ENCODE data around the gene SPATA2.
A peak's percentile ranks its signal among the peaks of the same experiment; 100 is the strongest.
"Not testable (repeated sequence)": the region's sequence is repeated elsewhere in the genome, so short reads cannot be mapped to it uniquely, and the experiment has no call there.

SPATA2 gene

DNA sequence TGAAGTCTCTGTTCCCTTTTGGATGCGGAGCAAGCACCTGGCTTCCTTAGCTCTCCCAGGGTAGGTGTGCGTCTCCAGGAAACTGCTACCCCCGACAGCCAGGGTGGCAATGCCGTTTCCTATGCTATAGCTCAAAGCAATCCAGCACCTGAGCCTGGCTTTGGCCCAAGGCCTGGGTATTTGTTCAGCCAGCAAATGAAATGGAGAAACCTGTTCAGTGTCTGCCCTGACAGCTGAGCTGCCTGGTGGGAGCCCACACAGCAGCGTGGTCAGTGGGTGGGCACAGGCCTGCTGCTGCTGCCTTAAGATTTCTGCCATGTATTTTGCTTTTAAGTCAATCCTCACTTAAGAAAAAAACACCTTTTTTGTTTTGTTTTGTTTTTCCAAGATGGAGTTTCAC lies 13.7 kb downstream of the SPATA2 start:
- no peak for DNase-seq

DNA sequence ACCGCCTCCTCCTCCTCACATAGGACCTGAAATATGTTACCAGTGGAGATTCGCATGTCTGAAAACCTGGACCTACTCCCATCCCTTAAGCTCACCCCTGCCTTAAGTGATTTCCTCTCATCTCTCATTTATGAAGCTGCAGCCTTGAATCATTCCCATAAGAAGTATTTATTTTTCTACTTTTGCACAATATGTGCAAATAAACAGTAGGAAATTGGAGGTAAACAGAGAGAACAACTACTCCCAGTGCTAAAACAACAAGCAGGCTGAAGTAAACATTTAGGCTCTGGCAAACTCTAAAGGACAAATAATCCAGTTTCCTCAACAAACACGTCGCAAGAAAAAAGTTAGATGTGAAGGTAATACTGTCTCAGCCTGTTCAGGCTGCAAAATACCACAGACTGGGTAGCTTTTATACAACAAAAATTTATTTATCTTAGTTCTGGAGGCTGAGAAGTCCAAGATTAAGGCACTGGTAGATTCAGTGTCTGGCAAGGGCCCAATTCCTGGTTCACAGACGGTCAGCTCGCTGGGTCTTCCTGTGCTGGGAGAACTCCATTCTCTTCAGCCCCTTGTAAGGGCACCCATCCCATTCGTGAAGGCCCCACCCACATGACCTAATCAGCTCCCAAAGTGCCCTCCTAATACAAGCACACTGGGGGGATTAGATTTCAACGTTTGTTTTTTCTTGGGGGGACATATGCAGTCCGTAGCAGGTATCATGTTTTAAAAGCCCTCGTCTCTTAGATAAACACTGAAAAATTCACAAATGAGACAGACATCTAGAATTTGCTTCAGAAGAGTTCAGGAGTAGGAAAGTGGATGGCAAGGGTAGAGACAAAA lies 15.6 kb downstream of the SPATA2 start:
- DNase-seq: no peak

DNA sequence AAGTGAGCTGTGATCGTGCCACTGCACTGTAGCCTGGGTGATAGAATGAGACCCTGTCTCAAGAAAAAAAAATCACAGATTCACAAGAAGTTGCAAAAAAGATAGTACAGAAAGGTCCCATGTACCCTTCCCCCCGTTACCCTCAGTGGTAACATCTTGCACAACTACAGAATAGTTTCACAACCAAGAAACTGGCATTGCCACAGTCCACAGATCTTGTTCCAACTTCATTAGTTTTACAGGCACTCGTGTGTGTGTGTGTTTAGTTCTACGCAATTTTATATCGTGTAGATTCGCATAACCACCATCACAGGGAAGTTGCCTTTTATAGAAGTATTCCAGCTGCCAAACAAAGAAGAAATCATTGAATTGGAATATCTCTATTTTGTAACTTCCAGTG lies 19.1 kb downstream of the SPATA2 start:
- DNase-seq: no peak

- DNase-seq: not testable (repeated sequence)
Measured at GRCh38 chr20:49895474-49896093, 19.7 kb downstream of the SPATA2 start.

DNA sequence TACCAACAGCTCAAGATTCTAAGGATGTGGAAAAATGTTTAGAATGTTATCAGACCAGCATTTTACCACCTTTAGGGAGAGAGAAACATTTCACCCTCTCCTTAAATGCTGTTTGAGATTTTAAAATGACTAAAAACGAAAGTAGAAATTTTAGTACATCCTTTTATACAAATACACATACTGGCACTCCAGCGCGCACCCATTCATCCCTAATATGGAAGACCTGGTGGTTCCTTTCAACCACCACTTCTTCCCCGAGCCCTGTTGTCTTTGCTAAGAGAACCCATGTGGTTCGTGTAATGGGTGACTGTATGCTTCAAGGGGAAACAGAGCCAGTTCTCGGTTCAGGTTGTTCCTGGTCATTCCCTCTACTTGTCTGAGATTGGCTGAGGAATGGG lies 21.3 kb downstream of the SPATA2 start:
- peak; percentile 82 for DNase-seq

DNA sequence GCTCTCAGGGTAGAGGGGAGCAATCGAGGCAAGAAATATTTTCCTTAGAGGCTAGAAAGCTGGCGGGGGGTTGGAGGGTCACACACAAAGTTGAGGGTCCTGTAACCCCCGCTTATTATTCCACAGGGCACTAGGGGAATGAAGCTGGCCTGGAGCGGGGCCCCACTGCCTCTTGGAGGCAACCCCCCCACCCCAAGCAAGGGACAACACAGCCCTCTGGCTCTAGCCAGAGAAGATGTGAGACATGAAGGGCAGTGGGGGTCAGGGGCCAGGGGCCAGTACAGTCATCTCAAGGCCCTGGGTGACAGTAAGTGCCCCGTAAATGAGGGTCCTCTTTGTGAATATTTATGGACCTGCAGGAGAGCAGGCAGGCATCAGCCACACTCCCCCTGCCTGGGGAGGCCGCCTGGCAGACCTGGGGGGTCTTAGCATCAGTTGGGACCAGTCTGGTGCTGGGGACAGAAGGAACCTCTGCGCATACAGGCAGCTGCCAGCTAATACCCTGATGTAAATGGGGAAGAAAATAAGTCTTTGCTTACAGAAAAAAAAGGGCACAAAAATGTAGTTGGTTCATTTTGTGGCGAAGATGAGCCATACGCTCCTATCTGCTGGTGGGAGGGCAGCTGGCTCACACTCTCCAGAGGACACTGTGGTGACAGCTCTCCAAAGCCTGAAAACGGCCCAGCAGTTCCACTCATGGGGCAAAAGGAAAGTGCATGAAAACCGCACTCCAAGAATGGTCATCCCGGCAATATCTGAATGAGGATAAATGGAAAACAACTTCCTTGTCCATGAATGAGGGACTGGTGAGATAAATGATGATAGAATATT lies 21.9 kb downstream of the SPATA2 start:
- peak; percentile 67 for DNase-seq

DNA sequence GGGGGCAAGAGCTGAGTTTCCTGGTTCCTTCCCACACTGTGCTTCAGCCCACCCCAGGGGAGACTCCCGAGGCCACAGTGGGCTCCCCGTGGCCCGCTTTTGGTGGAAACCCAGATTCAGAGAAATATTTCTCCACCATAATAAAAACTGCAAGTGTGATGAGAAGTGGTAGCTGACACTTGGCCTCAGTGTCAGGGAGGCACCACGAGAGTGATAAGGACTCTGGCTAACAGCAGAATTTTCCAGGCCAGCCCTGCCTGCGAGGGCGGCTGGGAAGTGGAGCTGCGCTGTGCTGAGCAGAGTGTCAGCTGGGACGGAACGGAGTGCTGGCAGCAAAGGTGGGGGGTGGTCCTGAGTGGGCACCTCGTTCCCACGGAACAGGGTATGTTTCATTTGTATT lies 22.5 kb downstream of the SPATA2 start:
- DNase-seq: peak; percentile 9

DNA sequence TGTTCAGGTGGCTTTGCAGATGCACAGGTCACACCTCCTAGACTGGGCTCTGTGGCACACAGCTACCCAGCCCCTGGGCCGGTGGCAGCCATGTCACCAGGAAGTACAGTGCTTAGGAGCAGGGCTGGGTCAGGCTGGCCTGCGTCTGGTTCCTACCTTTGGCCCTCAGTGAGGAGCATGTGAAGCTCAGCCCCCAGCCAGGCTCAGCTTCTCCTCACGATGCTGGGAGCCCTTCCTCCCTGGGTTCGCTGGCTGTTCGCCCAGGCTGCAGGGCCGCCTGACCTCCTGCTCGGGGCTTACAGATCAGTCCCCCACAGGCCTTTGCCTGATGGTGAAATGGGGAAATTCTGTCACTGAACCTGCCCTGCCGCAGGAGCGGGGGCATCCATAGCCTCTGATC lies 23.1 kb downstream of the SPATA2 start:
- no peak for DNase-seq

GRCh38 chr20:49891476-49892110 lies 23.7 kb downstream of the SPATA2 start:
- DNase-seq: no peak

GRCh38 chr20:49890471-49891361 lies 24.6 kb downstream of the SPATA2 start:
- DNase-seq: no peak

DNA sequence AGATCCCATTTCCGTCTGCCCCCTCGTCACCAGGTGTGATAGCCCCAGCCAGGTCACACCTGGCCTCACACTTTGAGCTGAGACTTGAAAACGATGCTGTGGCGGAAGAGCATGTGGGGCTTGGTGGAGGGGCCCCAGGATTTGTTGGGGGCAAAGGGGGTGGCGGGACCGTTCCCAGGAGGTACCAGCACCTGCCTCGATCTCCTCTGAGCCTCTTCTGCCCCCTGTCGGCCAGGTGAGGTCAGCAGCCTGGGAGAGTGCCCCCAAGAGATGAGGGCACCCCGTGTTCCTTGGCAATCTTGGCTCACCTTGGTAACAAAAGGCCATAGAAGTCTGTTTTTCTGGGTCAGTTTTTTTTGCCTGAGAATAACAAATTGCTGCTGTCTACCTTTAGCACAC lies 25.4 kb downstream of the SPATA2 start:
- DNase-seq: no peak

GRCh38 chr20:49889001-49889934 lies 26.1 kb downstream of the SPATA2 start:
- no peak for DNase-seq

DNA sequence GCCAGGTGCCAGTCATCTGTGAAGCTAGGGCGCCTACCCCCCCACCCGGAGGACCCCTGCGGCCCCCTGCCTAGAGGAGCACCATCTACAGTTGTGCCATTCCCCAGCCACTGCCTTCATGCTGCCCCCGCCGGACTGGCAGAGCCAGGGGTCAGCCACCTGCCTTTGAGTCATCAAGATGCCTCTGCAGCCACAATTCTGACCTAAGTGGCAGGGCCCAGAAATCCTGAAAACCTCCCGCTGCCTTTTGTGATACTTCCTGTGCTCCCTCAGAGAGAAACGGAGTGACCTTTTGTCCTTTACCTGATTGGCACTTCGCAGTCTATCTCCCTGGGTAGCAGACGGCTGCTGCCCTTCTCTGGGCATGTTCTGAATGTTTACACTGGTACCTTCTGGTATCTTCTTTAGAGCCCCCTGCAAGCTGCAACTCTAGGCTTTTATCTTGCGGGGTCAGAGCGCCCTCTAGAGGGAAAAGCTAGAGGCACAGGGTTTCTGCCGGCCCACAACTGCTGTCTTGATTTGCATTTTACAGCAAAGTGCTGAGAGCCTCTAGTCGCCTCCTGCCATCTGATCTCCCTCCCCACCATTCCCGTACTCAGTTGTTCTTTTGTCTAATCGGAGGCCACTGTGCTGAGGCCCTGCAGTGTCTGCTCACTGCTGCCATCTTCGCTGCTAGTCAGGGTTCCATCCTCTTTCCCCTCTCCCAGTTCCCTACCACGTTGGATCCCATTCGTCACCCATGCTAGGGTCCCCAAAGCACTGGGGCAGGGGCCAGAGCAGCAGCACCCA lies 26.9 kb downstream of the SPATA2 start:
- peak; percentile 68 for DNase-seq

DNA sequence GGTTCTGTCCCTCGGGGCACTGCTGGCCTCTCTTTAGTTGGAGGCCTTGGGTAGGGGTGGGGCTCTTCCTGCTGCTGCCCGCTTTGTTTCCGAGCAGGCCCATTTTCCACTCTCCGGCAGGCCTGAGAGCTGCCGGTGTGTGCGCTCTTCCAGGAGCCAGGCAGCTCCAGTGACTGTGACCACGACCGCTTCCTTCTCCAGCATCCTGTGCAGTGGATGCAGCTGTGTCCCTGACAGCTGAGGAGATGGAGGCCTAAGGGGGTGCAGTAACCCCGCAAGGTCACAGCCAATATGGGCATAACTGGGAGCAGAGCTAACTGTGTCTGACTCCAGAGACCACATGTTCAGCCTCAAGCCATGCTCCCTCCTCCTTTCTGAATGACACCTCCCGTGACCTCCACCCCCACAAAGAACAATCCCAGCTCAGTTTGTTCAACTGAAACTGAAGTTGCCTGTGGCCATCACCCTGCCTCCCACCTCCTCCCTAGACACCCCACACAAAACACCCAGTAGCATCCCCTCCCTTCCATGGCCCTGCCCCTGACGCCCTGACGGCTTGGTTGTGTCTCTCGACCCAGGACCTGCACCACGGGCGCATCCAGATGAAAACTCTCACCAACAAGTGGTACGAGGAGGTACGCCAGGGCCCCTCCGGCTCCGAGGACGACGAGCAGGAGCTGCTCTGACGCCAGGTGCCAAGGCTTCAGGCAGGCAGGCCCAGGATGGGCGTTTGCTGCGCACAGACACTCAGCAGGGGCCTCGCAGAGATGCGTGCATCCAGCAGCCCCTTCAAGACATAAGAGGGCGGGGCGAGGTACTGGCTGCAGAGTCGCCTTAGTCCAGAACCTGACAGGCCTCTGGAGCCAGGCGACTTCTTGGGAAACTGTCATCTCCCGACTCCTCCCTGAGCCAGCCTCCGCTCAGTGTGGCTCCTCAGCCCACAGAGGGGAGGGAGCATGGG lies 27.8 kb downstream of the SPATA2 start:
- DNase-seq: no peak

DNA sequence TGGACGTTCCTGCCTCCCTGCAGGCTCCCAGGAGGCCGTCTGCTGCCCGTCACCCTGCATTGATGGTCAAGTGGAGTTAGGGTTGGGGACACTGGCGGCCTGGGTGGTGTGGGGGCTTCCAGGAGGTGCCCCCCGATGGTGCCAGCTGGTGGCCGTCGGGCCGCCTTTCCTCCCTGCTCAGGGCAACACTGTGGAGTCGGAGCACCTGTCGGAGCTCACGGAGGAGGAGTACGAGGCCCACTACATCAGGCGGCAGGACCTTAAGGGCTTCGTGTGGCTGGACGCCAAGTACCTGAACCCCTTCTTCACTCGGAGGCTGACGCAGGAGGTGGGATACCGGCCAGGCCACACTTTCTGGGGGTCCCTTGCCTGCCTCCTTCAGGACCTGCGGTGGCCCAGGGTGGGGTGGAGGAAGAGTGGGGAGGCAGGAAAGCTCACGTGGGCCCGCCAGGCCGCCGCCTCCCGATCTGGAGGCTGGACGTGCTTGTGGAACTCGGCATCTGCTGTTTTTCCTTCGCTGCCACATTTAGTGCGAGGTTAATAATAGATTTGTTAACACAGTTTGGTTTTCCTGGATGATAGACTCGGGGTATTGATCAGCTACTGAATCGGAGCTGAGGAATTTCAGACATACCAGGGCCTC lies 28.6 kb downstream of the SPATA2 start:
- DNase-seq: no peak

GRCh38 chr20:49885558-49886332 lies 29.6 kb downstream of the SPATA2 start:
- no peak for DNase-seq

- DNase-seq: no peak
Measured at GRCh38 chr20:49883246-49883802, 32.0 kb downstream of the SPATA2 start.

All from activated CD4-positive, alpha-beta T cell treated with anti-CD3 and anti-CD28 coated beads, Interleukin-10, Interleukin-2, amounts not matched to agents 100 ng/mL and 50 ng/mL, durations not matched to agents 16 hours and 8 hours (primary cell).